ENCODE data around the gene CPD. TPM values are rescaled to one million over a fixed set of nuclear protein-coding genes. Genes with fewer than 3 reads are reported as not detected.

The CPD gene
- total RNA-seq, 6 donors from 2014 or later = 49.4 to 132 (median 104) TPM

- DNase-seq (no peak), ATAC-seq (ENCODE audit: low FRiP score in 2 of 2) (no peak)
- Histone ChIP-seq H3K27ac (peak overlapping the region in 3 of 4 donors; percentile 8 to 74 (median 31)), H3K4me1 (peaks cover 0 to 5% (median 4%) of the 10 kb centered on the region in 4 donors), H3K9me3 (peaks cover 0 to 9% (median 2%) of the 10 kb centered on the region in 4 donors), H3K4me3 (no peak overlapping the region), H3K27me3 (no peaks in the 10 kb centered on the region), H3K36me3 (no peaks in the 10 kb centered on the region)
- 63 to 75% methylated on average over 8 of the region's 8 CpGs for WGBS, 2 donors
- TF ChIP-seq POLR2AphosphoS5 (IDR thresholded peaks at IDR 0.05) = no peak
- TF ChIP-seq, protein P1, sequence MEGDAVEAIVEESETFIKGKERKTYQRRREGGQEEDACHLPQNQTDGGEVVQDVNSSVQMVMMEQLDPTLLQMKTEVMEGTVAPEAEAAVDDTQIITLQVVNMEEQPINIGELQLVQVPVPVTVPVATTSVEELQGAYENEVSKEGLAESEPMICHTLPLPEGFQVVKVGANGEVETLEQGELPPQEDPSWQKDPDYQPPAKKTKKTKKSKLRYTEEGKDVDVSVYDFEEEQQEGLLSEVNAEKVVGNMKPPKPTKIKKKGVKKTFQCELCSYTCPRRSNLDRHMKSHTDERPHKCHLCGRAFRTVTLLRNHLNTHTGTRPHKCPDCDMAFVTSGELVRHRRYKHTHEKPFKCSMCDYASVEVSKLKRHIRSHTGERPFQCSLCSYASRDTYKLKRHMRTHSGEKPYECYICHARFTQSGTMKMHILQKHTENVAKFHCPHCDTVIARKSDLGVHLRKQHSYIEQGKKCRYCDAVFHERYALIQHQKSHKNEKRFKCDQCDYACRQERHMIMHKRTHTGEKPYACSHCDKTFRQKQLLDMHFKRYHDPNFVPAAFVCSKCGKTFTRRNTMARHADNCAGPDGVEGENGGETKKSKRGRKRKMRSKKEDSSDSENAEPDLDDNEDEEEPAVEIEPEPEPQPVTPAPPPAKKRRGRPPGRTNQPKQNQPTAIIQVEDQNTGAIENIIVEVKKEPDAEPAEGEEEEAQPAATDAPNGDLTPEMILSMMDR (IDR thresholded peaks at IDR 0.05) = no peak
- TF ChIP-seq POLR2A (IDR thresholded peaks at IDR 0.05) = no peak
- no peak for TF ChIP-seq EP300 (IDR thresholded peaks at IDR 0.05)
These were observed 18.5 kb upstream of the CPD start for GRCh38 chr17:30360086-30360808.

DNA sequence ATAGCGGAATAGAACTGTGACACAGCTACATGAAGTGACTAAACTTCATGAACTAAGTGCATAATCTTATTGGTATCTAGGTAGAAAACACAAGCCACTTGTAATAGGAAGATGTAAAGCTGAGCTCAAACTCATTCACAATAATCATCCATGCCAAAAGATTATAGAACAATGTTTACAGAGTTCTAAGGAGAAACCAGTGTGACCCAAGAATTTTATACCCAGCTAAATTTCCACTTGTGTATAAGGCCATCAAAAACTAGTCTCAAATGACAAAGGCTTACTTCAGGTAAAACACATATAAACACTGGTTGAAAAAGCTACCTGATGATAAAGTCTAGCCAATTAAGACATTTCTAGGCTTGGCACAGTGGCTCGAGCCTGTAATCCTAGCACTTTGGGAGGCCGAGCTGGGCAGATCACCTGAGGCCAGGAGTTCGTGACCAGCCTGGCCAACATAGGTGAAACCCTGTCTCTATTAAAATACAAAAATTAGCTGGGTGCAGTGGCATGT is 16.9 kb upstream of the CPD start:
- H3K36me3 ChIP-seq = no peaks in the 10 kb centered on the region
- H3K27me3 ChIP-seq = no peaks in the 10 kb centered on the region
- no peak for DNase-seq
- no peak for ATAC-seq (ENCODE audit: low FRiP score in 2 of 2)
- H3K4me1 ChIP-seq = peaks cover 0 to 5% (median 4%) of the 10 kb centered on the region in 4 donors
- no peak overlapping the region for H3K27ac ChIP-seq
- no peak overlapping the region for H3K4me3 ChIP-seq
- TF ChIP-seq, protein P1 (IDR thresholded peaks at IDR 0.05) = no peak
- no peak for TF ChIP-seq EP300 (IDR thresholded peaks at IDR 0.05)
- no peak for TF ChIP-seq POLR2A (IDR thresholded peaks at IDR 0.05)
- TF ChIP-seq POLR2AphosphoS5 (IDR thresholded peaks at IDR 0.05) = no peak
- H3K9me3 ChIP-seq = peaks cover 0 to 9% (median 2%) of the 10 kb centered on the region in 4 donors
- WGBS, 2 donors = 97 to 98% methylated on average over 4 of the region's 4 CpGs

DNA sequence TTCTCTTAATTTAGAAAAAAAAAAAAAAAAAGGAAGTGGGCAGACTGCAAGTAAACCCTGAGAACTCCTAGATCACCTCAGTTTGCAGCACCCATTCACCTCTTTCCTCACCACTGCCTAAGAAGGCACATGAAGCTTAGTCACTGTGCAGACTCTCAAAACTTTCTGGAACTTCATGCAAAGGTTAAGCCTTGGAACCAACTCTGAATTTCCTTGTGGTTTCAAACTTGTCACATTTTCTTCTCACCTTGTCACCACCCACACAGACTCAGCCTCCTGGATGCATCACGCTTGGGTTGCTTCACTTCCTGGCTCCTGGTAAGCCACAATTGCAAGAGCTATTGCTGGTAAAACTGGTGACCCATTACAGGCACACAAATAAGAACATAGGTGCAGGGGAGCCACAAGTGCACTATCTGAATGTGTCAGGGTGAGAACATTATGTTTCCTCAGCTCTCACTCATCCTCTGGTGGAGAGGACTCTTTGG is 15.0 kb upstream of the CPD start:
- Histone ChIP-seq H3K4me1 (peaks cover 0 to 5% (median 4%) of the 10 kb centered on the region in 4 donors), H3K27me3 (no peaks in the 10 kb centered on the region), H3K9me3 (peaks cover 0 to 9% (median 2%) of the 10 kb centered on the region in 4 donors), H3K27ac (peak overlapping the region; percentile 4 to 83 (median 45)), H3K4me3 (no peak overlapping the region), H3K36me3 (no peaks in the 10 kb centered on the region)
- TF ChIP-seq POLR2AphosphoS5 (IDR thresholded peaks at IDR 0.05) (peak; percentile 86 to 88), POLR2A (IDR thresholded peaks at IDR 0.05) (no peak), EP300 (IDR thresholded peaks at IDR 0.05) (peak in 1 of 4 donors; percentile 55)
- peak; percentile 55 to 82 for ATAC-seq (ENCODE audit: low FRiP score in 2 of 2)
- peak in 1 of 2 donors; percentile 82 for DNase-seq
- WGBS, 2 donors = 31 to 36% methylated on average over 1 of the region's 1 CpG

DNA sequence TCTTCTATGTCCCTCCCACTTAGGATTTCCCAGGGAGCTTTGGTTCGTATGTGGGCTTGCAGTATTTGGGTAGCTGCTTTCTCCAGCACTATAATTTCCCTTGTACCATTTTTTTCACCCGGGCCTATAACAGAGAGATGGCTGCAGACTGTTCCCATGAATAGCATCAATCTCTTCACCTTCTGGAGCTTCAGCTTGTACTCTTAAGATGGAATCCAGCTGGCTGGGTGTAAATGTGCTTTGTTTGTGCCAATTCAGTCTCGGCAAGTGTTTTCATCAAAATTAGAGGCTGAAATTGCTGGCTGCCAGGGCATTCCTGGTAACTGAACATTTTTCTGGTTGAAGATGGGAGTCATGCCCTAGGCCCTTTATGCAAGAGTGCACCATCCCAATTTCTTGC is 12.2 kb upstream of the CPD start:
- no peak overlapping the region for H3K4me3 ChIP-seq
- WGBS, 2 donors = 86 to 90% methylated on average over 3 of the region's 3 CpGs
- DNase-seq = no peak
- peaks cover 0 to 7% (median 5%) of the 10 kb centered on the region in 4 donors for H3K4me1 ChIP-seq
- ATAC-seq (ENCODE audit: low FRiP score in 2 of 2) = no peak
- no peak overlapping the region for H3K27ac ChIP-seq
- H3K27me3 ChIP-seq = no peaks in the 10 kb centered on the region
- TF ChIP-seq POLR2A (IDR thresholded peaks at IDR 0.05) = no peak
- TF ChIP-seq, protein P1 (IDR thresholded peaks at IDR 0.05) = no peak
- TF ChIP-seq EP300 (IDR thresholded peaks at IDR 0.05) = no peak
- no peak for TF ChIP-seq POLR2AphosphoS5 (IDR thresholded peaks at IDR 0.05)
- no peaks in the 10 kb centered on the region for H3K36me3 ChIP-seq
- peaks cover 0 to 6% (median 2%) of the 10 kb centered on the region in 4 donors for H3K9me3 ChIP-seq

- TF ChIP-seq, protein P1 (IDR thresholded peaks at IDR 0.05) = no peak
- TF ChIP-seq POLR2AphosphoS5 (IDR thresholded peaks at IDR 0.05) = no peak
- no peak for TF ChIP-seq POLR2A (IDR thresholded peaks at IDR 0.05)
- no peak for TF ChIP-seq EP300 (IDR thresholded peaks at IDR 0.05)
- peaks cover 0 to 3% (median under 1%) of the 10 kb centered on the region in 4 donors for H3K4me1 ChIP-seq
- ATAC-seq (ENCODE audit: low FRiP score in 2 of 2) (peak in 1 of 2 donors; percentile 53), DNase-seq (peak in 1 of 2 donors; percentile 8)
- H3K36me3 ChIP-seq = no peaks in the 10 kb centered on the region
- 76 to 79% methylated on average over 13 of the region's 13 CpGs for WGBS, 2 donors
- no peaks in the 10 kb centered on the region for H3K9me3 ChIP-seq
- no peaks in the 10 kb centered on the region for H3K27me3 ChIP-seq
- H3K27ac ChIP-seq = peak overlapping the region in 1 of 4 donors; percentile 14
- no peak overlapping the region for H3K4me3 ChIP-seq
These were observed 9.6 kb upstream of the CPD start for GRCh38 chr17:30368912-30369720.
